Globus pallidus (tissue), 1 donor: ENCODE results near the gene AHNAK.

Experiments used
- DNase-seq: peaks from one replicate; pipeline ENCODE4 v3.0.0-alpha.2; 2015; ENCODE audit warnings: low spot score

The AHNAK gene

DNA sequence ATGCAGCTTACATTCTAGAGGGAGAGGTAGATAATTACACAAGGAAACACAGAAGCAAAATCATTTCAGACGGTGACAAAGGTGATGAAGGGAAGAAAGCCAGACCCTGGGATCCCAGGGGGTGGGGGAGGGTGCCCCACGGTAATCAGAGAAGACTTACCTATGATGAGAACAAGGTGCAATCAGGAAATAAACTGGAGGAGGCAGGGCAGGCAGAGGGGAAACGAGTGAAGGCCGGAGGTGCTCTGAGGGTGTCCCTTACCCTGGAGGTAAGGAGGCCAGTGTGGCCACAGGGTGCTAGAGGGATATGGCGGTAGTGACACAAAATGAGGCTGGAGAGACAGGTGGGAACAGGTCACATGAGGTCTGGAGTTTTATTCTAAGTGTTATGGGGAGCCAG, 141.7 kb downstream of the AHNAK start:
- no peak for DNase-seq

DNA sequence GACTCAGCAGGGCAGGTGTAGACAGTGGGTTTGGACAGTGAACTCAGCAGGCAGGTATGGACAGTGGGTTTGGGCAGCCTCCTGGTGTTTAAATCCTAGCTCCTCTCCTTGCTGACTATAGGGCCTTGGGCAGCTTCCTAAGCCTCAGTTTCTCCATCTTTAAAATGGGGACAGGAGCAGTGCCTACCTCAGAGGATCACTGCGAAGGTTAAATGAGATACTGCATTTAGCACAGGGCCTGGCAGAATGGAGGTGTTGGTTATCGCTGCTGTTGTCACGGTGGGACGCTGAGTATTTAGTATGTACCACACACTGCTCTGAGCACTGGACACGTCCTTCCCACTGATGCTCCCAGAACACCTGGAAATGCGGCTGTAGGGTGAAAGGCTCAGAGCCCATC, 142.2 kb downstream of the AHNAK start:
- no peak for DNase-seq

DNA sequence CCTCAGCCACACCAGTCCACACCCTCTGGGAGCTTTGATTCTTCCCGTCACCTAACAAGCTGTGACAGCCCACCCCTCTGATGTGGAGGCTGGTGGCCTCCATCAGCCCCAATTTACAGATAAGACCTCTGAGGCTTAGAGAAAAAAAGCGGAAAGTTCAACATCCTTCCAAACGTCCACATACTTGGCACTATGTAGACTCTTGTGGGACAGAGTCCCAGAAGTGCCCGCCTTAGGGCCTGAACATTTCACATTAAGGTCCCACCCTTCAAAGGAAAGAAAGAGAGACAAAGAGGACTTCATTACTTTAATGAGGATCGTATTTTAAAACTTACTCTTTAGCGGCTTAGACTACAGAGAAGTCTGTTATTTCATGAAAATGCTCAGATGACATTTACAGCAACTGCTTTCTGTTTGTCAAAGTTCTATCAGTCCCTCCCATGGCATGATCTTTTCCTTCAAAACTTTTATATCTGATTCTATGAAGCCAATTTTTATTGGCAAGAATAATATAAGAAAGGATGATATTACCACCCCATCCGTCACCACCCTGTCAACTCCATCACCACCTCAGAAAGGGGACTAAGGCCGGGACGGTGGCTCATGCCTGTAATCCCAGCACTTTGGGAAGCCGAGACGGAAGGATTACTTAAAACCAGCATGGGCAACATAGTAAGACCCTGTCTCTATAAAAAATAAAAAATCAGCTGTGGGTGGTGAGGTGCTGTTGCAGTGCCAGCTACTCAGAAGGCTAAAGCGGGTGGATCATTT, 143.5 kb downstream of the AHNAK start:
- DNase-seq: no peak

DNA sequence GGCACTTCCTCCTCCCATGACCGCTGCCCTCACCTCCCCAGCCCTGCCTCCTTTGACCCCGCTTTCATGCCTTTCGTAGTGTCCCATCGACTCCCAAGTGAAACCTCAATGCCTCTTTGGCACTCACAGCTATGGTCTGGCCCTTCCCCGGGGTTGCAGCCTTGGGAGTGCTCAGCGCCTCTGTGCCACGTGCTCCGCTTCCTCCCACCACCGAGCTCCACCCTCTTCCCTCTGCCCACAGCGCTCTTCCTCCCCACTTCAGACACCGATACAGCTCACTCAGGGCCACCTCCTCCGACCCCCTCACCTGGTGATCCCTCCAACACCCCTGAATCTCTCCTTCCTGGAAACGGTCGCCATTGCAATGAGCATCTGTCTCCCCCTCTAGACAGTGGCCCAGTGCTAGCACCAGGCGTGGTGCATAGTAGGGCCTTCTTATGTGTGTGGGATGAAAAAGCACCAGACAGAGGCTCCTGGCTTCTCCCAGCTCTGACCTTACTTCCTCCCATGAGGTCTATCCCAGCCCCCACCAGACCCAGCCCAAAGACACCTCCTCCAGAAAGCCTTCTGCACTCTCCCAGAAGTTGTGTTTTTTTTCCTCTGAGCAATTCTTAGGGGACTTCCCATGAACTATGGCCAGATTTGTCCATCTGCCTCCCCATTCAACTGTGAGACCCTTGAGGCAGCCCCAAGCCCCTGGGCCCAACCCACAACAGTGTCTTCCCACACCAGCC, 144.2 kb downstream of the AHNAK start:
- DNase-seq: no peak

DNA sequence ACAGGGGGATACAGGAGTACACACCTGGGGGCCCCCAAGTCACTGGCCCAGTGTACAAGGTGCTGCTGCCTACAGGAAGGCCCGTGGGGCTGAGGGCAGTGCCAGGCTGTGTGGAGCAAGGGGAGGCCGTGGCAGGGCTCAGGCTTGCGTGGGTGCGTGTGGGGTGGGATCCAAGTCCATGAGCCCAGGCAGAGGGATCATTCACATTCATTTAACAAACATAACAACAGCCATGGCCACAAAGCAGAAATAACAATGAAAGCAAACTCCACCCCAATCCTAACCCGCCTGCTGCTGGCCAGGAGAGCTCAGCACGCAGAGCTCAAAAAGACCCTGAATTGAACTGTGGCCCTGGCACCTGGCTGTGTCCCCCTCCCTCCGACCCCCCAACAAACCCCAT, 144.8 kb downstream of the AHNAK start:
- no peak for DNase-seq

DNA sequence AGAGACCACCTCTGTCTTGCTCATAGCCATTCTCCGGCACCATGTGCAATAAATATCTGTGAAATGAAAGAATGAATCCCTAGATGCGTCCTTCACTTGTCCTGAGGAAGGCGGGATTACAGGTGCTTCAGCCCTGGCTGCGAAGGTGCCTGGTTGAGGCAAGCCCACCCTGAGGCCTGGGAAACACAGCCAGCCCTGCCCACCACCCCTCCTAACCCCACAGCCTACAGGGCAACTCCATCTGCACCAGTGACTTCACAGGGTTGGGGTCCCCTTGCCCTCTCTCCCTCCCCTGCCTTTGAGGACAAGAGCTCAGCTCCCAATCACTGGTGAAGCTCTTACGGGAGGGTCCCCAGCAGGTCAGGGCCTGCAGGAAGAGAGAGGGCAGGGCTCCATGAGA, 145.2 kb downstream of the AHNAK start:
- DNase-seq: no peak

DNA sequence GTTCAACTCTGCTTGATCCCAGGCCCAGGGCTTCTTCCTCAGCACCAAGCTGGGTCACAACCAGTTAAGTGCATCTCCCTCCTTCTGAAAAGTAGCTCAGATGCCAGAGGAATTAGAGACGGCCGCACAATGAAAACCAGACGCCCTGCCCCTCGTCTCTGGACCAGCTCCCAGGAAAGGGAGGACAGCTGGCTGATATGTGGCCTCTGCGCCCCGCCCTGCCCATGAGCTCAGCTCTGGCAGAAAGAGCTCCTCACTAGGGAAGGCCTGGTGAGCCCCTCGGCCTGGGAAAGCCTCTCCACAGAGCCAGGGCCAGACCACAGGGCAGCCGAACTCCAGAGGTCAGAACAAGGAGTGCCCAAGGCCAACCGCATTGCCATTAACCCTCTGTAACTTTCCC, 145.8 kb downstream of the AHNAK start:
- peak; percentile 73 for DNase-seq

DNA sequence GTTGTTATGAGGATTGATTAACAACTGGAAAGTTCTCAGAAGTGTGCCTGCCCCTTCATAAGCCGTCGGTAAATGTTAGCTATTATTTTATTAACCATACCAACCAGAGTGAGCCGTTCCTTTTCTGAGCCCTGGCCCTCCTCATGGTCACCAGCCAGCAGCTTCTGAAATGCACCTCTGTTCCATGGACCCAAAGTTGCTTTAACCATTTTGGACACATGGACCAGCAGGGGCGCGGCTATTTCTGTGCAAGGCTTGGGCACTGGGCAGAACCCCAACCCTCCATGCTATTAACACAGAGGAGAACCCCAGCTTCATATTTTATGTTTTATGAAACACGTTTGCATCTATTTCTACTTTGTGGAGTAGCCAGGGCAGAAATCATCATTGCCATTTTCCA, 146.3 kb downstream of the AHNAK start:
- no peak for DNase-seq

DNA sequence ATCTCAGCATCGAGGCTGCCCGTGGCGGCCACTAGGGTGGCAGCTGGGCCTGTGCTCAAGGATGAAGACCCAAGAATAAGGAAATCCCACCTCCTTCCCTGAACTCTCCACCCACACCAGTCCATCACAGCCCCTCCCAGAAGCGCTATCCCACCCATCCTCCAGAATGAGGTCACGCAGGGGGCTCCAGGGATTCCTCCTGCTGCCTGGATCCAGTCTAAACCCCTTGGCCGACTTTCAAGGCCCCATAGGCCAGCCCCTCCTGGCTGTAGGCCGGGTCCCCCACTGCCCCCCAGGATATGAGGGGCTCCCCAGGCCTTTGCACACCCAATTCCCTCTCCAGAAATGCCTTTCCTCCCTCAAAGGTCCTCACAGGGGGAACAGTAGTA, 146.7 kb downstream of the AHNAK start:
- DNase-seq: no peak

DNA sequence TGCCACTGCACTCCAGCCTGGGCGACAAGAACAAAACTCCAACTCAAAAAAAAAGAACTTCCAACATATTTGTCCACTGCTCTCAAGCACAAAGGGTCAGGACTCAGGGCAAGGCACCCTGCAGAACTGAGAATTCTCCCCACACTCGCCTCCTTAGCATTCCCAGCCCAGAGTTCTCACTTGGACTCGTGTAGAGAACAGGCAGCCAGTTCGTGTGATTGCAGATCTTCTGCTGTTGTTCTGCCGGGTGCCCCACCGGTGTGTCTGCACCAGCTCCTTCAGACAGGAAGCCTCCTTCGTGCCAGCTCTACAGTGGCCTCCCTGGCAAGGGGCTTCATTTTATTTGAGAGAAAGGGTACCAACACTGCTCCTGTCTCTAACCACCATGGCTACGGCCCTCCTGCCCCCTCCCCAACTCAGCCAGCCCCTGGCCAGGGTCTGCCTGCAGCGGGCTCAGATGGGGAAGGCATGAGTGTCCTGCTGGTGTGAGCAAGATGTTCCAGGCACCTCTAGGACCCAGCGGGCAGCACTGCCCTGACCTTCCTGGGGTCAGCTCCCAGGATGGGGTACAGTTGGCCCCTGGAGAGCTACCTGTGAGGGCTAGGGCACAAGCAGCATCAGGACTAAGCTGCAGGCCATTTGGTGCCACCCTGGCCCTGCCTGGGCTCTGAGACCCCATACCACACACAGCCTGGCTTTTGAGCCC, 147.3 kb downstream of the AHNAK start:
- no peak for DNase-seq

DNA sequence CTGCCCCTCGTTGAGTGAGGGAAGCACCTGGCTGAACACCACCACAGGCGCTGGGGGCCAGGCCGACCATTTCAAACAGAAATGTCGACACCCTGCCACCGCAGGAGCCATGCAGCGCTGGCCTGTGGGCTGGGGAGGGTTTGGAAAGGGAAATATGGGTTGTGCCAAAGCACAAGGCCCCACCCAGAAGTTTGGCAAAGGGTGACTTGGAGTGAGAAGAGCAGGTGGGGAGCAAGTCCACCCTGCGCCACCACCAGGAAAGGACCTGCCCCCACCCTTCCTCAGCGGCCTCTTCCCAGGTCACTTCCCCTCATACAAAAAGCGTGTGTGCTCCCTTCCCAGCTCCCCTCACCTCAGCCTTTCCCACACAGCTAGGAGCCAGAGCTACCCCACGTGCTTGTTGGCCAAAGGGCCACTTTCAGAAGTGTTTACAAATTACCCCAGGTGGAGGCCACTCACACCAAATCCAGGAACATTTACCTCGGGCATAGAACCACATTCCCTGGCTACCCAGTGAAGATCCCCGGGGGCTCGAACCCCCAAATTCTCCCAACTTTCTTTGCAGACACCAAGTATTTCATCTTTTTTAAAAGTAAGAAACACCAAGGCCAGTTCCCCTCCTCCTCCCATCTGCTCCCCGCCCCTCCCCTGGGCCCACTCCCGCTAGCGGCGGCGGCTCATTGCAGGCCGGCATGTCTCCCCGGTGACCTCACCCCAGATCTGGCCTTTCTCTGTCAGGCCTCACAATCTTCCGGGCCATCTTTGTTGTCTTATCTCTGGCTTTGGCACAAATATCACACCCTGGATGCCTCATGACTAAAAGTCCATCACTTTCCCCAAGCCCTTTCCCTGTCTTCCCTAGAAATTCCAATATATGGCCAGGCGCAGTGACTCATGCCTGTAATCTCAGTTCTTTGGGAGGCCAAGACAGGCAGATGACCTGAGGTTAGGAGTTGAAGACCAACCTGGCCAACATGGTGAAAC, 148.3 kb downstream of the AHNAK start:
- no peak for DNase-seq

DNA sequence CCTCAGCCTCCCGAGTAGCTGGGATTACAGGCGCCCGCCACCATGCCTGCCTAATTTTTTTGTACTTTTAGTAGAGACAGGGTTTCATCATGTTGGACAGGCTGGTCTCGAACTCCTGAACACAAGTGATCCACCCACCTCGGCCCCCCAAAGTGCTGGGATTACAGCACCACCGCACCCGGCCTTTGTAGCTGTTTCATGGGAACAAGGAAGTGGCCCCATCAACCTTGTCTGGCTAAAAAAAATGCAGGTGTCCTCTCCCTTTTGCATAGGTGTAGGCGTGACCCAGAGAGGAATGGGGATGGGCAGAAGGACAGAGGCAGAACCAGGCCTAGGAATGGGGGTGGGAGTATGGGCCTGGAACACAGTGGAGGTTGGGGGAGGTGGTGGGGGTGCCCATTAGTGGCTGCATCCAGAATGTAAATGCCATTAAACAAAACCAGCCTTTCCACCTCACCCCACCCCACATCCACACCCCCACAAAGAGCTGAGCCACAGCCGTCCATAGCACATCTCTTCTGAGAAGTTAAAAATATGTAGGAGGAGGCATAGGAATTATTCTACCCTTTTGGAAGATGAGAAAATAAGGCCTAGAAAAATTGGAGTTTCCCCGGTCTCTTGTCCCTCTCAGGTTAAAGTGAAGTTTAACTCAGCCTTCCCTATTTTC, 150.6 kb downstream of the AHNAK start:
- DNase-seq: no peak

DNA sequence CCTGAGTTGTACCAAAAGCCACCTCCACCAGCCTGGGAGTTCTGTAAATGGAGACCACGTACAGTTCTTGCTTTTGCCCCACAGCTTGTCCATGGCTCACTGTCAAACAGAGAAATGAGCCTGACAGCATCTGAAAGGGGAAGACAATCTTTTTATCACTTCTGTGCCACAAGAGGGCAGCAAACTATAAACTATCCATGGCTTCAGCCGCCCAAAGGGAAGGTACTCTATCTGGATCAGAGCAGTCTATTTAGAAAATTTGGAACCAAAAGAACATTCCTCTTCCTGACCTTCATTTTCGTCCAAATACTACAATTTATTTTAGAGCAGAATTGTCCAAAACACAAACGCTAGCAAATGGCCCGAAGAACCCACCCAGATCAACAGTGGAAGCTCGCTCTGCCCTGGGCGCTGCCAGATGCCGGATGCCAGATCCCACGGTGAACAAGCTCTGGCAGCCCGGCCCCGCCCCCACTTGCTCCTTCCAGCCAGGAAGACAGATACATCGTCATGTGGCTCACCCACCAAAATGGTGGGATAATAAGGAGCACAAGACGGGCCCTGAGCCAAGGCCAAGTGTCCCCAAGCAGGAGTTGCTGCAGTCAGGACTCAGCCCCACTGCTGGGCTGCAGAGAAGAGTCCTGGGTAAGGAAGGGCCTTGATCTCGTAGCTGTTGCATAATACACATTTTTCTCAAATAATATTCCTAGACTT, 151.6 kb downstream of the AHNAK start:
- peak; percentile 89 for DNase-seq

DNA sequence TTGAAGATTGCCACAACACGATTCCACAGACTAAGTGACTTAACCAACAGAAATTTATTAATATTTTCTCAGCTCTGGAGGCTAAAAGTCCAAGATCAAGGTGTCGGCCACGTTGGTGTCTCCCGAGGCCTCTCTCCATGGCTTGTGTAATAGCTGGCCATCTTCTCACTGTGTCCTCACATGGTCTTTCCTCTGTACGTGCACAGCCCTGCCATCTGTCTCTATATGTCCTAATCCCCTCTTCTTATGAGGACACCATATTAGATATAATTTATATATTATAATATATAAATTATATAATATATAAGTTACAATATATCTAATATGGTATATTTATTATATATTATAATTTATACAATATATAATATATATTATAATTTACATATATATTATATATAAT, 152.9 kb downstream of the AHNAK start:
- DNase-seq: no peak

DNA sequence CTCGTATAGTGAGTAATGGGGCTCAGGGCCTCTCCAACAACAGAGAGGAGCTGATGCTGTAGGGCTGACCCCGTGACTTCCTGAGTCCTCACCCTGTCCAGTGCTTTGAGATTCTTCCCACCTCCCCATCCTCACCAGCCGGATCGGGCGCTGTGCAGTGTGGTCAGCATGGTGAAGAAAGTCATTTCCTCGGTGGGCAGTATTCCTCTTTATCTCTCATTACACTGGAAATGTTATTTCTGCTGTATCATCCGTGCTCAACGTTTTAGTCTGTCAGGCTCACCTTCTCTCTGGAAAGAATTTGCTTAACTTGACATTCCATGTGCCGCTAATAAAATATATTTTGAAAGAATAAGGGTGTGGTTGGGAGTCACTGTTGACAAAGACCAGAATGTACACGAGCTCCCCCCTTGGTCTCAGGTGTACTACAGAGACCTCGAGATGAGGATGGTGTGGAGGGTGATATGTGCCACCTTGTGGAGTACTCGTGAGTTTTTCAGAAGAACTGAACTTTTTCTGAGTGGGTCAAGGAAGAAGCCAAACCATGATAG, 153.5 kb downstream of the AHNAK start:
- DNase-seq: no peak

DNA sequence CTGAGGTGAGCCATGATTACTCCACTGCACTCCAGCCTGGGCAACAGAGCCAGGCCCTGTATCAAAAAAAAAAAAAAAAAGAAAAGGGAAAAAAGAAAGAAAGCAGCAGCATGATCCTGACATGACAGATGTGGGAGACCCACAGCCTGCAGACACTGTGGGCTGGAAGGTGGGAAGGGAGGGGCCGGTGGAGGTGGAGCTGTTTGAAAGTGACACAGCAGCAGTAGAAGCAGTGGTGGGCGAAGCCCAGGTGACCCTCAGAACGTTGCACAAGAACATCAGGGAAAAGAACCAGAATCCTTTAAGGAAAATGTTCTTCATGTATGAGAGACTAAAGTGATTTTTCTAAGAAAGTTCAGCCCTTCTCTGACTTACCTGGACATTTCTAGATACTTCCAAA, 154.1 kb downstream of the AHNAK start:
- DNase-seq: no peak

DNA sequence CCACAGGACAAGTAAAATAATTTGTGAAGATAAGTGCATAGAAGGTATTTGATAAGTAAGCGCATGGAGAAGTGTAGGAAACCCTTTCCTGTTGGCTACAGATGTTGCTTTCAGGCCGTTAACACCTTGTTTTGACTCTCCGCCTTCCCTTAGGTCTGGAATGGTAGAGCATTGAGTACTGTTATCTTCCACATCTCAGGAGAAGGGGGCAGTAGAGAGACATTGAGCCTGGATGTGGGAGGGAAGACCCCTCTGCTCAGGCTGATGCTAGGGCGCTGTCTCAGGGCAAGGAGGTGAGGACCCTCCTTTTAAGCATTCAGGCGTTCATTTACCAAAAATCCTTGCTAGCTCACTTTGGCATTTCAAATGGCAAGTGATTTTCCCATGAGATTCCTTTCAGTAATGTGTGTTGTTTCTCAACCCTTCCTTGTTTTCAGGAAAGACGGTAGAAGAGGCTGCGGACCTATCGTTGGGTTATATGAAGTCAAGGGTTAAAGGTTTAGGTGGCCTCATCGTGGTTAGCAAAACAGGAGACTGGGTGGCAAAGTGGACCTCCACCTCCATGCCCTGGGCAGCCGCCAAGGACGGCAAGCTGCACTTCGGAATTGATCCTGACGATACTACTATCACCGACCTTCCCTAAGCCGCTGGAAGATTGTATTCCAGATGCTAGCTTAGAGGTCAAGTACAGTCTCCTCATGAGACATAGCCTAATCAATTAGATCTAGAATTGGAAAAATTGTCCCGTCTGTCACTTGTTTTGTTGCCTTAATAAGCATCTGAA, 154.8 kb downstream of the AHNAK start:
- no peak for DNase-seq

DNA sequence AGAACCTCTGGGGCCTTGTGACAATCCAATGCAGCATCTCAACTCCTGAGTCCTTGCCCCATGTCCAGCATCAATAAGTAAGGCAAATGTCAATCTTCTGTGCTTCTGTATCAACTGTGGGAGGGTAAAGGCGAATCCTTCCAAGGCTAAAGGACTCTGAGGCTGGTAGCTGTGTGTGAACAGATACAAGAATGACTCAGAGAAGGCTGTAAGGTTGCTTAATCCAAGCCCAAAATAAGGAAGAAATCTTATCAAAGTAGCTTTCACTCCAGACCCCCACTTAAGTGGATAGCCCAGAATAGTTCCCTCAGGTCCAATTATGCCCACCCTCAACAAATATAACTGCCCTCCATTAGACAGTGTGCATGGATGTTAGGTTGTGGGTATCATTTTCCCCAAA, 155.9 kb downstream of the AHNAK start:
- no peak for DNase-seq

DNA sequence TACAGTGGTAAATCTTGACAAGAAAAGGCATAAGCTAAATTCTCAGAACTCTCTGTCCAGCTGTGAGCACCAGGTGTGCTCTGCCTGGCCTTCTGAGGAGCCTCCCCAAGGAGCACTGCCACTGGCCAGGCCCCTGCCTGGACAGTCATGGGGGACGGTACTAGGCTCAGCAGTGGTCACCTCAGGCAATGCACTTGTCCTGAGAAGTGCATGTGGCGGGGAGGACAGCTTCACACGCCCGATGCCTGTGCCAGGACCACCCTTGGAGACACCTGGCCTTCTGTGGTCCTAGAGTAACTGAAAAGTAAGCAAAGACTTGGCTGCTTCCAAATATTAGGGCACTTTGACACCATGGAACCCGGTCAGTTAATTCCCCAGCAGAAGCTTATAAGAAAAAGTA, 156.4 kb downstream of the AHNAK start:
- DNase-seq: no peak

DNA sequence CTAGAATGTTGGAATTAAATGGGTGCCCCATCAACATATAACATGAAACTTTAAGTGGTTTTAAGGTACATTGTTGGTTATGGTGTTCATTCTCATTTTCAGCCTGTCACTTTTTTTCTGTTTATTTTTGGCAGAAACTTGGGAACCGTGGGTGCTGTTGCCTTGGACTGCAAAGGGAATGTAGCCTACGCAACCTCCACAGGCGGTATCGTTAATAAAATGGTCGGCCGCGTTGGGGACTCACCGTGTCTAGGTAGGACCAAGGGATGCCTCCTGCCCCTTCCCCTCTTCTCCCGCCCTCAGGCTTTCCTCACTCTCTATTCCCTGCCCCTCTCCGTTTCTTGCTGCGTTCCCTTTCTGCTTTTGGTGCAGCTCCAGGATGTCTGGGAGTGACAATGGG, 157.6 kb downstream of the AHNAK start:
- DNase-seq: no peak
